Endothelial cell of umbilical vein (primary cell): Measurements from ENCODE around the gene MOB2. TPM values are rescaled to one million over a fixed set of nuclear protein-coding genes. Genes with fewer than 3 reads are reported as not detected.

Experiments used
- BruUV-seq: library from RNA; stranded (reverse); fragments of 400-500 nt; replicated peaks from 2 replicates; lab custom pipeline; 2021; lab: Mats Ljungman, UMichigan
- CTCF ChIA-PET: fragments of 300-600, 350-600 bp; sonication (Branson Sonifier 250); formaldehyde crosslinking; loops from one replicate; lab custom pipeline; 2021; ENCODE audit warnings: antibody characterized with exemption, inconsistent platforms; lab: Charles Lee
- POLR2A ChIA-PET: fragments of 300-600, 350-600 bp; sonication (Branson Sonifier 250); formaldehyde crosslinking; loops from one replicate; lab custom pipeline; 2021; ENCODE audit warnings: antibody characterized with exemption, inconsistent platforms; lab: Charles Lee
- DNase-seq: peaks from one replicate; pipeline ENCODE4 v3.0.0-alpha.2; 2011; ENCODE audit warnings: low read depth, low spot score
- FAIRE-seq: peaks from 2 replicates; lab custom pipeline; 2011; peaks lifted over from hg19 to GRCh38; lab: Jason Lieb, UNC
- H2AFZ ChIP-seq: 2 replicates; pipeline ENCODE4 v1.6.0; 2012; ENCODE audit warnings: low read depth, low read length, control low read depth, inconsistent platforms
- H3K27ac ChIP-seq: 2 replicates; pipeline ENCODE4 v1.5.1; 2011; ENCODE audit warnings: low read depth, mild to moderate bottlenecking, control low read depth, low read length, moderate library complexity; ENCODE audit not compliant: insufficient read depth
- H3K27me3 ChIP-seq, 2 experiments: 2 replicates each; pipeline versions ENCODE4 v1.6.0 to v1.6.1; 2011; ENCODE audit warnings: low read length in 2 of 2, mixed read lengths in 1 of 2; ENCODE audit not compliant: control insufficient read depth in 2 of 2, insufficient read depth in 2 of 2
- H3K36me3 ChIP-seq, 2 experiments: 2 replicates in 1 of 2; 3 replicates in 1 of 2; pipeline ENCODE4 v1.5.1; 2011; ENCODE audit warnings: low read length in 2 of 2, mild to moderate bottlenecking in 1 of 2, moderate library complexity in 1 of 2; ENCODE audit not compliant: control insufficient read depth in 2 of 2, insufficient read depth in 2 of 2; ENCODE audit errors: extremely low read depth in 1 of 2
- H3K4me1 ChIP-seq: 3 replicates; pipeline ENCODE4 v1.5.1; 2011; ENCODE audit warnings: mild to moderate bottlenecking, low read length; ENCODE audit not compliant: control insufficient read depth, insufficient read depth; ENCODE audit errors: extremely low read depth
- H3K4me2 ChIP-seq: 2 replicates; pipeline ENCODE4 v1.6.1; 2011; ENCODE audit warnings: low read length, control low read depth, mixed read lengths; ENCODE audit not compliant: insufficient read depth
- H3K4me3 ChIP-seq, 3 experiments: fragments of 200-600 bp in 1 of 3; sonication (generic), shearing (Covaris generic) in 1 of 3; replicated peaks in 1 of 3; 2 replicates each; pipeline ENCODE4 v1.5.1; 2011 to 2016; ENCODE audit warnings: control low read depth in 3 of 3, low read length in 3 of 3, mild to moderate bottlenecking in 2 of 3, inconsistent platforms in 1 of 3, low read depth in 1 of 3, moderate library complexity in 1 of 3; ENCODE audit not compliant: insufficient read depth in 1 of 3
- H3K79me2 ChIP-seq: 2 replicates; pipeline ENCODE4 v1.6.0; 2012; ENCODE audit warnings: low read length, inconsistent platforms; ENCODE audit not compliant: control insufficient read depth, insufficient read depth
- H3K9ac ChIP-seq: replicated peaks from 2 replicates; pipeline ENCODE3; 2011; ENCODE audit warnings: low read length, control low read depth; ENCODE audit not compliant: insufficient read depth; ENCODE audit errors: extremely low read depth
- H3K9me1 ChIP-seq: replicated peaks from 3 replicates; pipeline ENCODE4 v1.6.0; 2011; ENCODE audit warnings: mild to moderate bottlenecking, low read length; ENCODE audit not compliant: control insufficient read depth, insufficient read depth; ENCODE audit errors: extremely low read depth
- H3K9me3 ChIP-seq: replicated peaks from 2 replicates; pipeline ENCODE4 v1.5.1; 2012; ENCODE audit warnings: low read length, inconsistent platforms; ENCODE audit not compliant: control insufficient read depth, insufficient read depth
- H4K20me1 ChIP-seq: replicated peaks from 2 replicates; pipeline ENCODE3; 2011; ENCODE audit warnings: mild to moderate bottlenecking, low read length; ENCODE audit not compliant: control insufficient read depth, insufficient read depth; ENCODE audit errors: extremely low read depth
- CTCF ChIP-seq, 2 donors: IDR thresholded peaks; 1 replicate in 1 of 2; 2 replicates in 1 of 2; pipeline ENCODE4 v1.5.1; 2011; ENCODE audit warnings: low read length in 2 of 2, mild to moderate bottlenecking in 2 of 2, moderate library complexity in 2 of 2, control low read depth in 1 of 2, inconsistent platforms in 1 of 2, low read depth in 1 of 2; ENCODE audit not compliant: insufficient read depth in 1 of 2; ENCODE audit errors: extremely low read depth in 1 of 2
- EZH2 ChIP-seq: IDR thresholded peaks from 2 replicates; pipeline ENCODE4 v1.6.1; 2012; ENCODE audit warnings: borderline replicate concordance, low read depth, mild to moderate bottlenecking, moderate library complexity, low read length, inconsistent platforms; ENCODE audit not compliant: severe bottlenecking
- FOS ChIP-seq: IDR thresholded peaks from 2 replicates; pipeline ENCODE4 v1.6.1; 2011; ENCODE audit warnings: mild to moderate bottlenecking, low read length, moderate library complexity, borderline replicate concordance; ENCODE audit not compliant: insufficient read depth
- GATA2 ChIP-seq: IDR thresholded peaks from 2 replicates; pipeline ENCODE4 v1.7.0; 2011; ENCODE audit warnings: low read depth, mild to moderate bottlenecking, moderate library complexity, mixed read lengths, low read length; ENCODE audit not compliant: insufficient read length, insufficient read depth
- JUN ChIP-seq: IDR thresholded peaks from 2 replicates; pipeline ENCODE4 v1.6.1; 2011; ENCODE audit warnings: borderline replicate concordance, low read depth; ENCODE audit not compliant: insufficient read length, insufficient read depth
- MAX ChIP-seq: IDR thresholded peaks from 2 replicates; pipeline ENCODE4 v1.6.1; 2011; ENCODE audit not compliant: insufficient read depth, insufficient read length
- MYC ChIP-seq: IDR thresholded peaks from one replicate; pipeline ENCODE4 v1.6.1; 2011; ENCODE audit warnings: mild to moderate bottlenecking, low read depth, low read length
- POLR2A ChIP-seq: IDR thresholded peaks from 2 replicates; pipeline ENCODE4 v1.6.1; 2012; ENCODE audit warnings: low read depth, mild to moderate bottlenecking, control low read depth, low read length
- POLR2AphosphoS5 ChIP-seq: IDR thresholded peaks from 2 replicates; pipeline ENCODE4 v1.6.1; 2012; ENCODE audit warnings: low read depth, mild to moderate bottlenecking, control low read depth, low read length, moderate library complexity; ENCODE audit not compliant: insufficient read depth
- dilution Hi-C: fragments of 300-500 bp; cut with MboI; formaldehyde crosslinking; loops from one replicate; pipeline ENCODE4 v1.15.0; 2019; ENCODE audit warnings: low sequenced_read_pairs; ENCODE audit not compliant: extremely low pct_ligation_motif_present
- intact Hi-C: fragments of 100-400 bp; cut with micrococcal nuclease; formaldehyde crosslinking; loops from one replicate; pipeline ENCODE4 v1.10.0; 2022
- polyA plus RNA-seq, 4 experiments: library from polyadenylated mRNA; depleted of rRNA in 3 of 4; stranded (reverse) in 3 of 4; unstranded in 1 of 4; fragments of >200 nt; gene quantifications; 2 replicates each; pipeline versions ENCODE4 v1.2.1 to v1.2.3, GENCODE V29; 2011 to 2012; ENCODE audit warnings: missing spikeins in 1 of 4
- total RNA-seq: library from RNA; stranded (reverse); gene quantifications from 2 replicates; pipeline ENCODE4 v1.2.3, GENCODE V29; 2021

MOB2 gene
- total and polyA plus RNA-seq, 2 donors (not counting 3 experiments of a cell fraction or from before 2014, with no cell fraction given), result 38.2 to 50.6 TPM

- dilution Hi-C loops (no loop called here), intact Hi-C loops (no loop called here)
- DNase-seq, result no peak
- ChIA-PET POLR2A (no interaction called here), CTCF (no interaction called here)
- Histone ChIP-seq H3K27me3 (no peaks in the 10 kb centered on the region), H3K79me2 (no peaks in the 10 kb centered on the region), H3K36me3 (no peaks in the 10 kb centered on the region), H3K9me1 (no peaks in the 10 kb centered on the region), H3K4me1 (no peaks in the 10 kb centered on the region), H3K4me2 (no peak overlapping the region), H3K9ac (no peak overlapping the region), H3K4me3 (no peak overlapping the region), H4K20me1 (no peaks in the 10 kb centered on the region), H3K9me3 (no peaks in the 10 kb centered on the region), H3K27ac (no peak overlapping the region), H2AFZ (no peak overlapping the region)
- BruUV-seq, result no TSS peak
- no peak for TF ChIP-seq CTCF (IDR thresholded peaks at IDR 0.05; ENCODE audit: extremely low read depth in 1 of 2, insufficient read depth in 1 of 2, low read depth in 1 of 2, low read length in 2 of 2)
- no peak for TF ChIP-seq GATA2
- TF ChIP-seq MYC, result no peak
- TF ChIP-seq MAX, result no peak
- no peak for TF ChIP-seq FOS
- no peak for TF ChIP-seq POLR2AphosphoS5
- TF ChIP-seq JUN, result no peak
- no peak for TF ChIP-seq EZH2
- no peak for TF ChIP-seq POLR2A
- FAIRE-seq, result no peak
Observed at GRCh38 chr11:1437500-1437899, 49.1 kb downstream of the MOB2 start.
